Measurements from ENCODE around the gene TCHH. TPM values are rescaled to one million over a fixed set of nuclear protein-coding genes. Genes with fewer than 3 reads are reported as not detected.
"Not testable (repeated sequence)": the region's sequence is repeated elsewhere in the genome, so short reads cannot be mapped to it uniquely, and the experiment has no call there.

The TCHH gene
- total and polyA plus RNA-seq, 11 donors = 0.01 to 0.05 (median 0.05) TPM; not detected in 8

GRCh38 chr1:152148051-152148450, 32.8 kb upstream of the TCHH start:
- no peak overlapping the region for H3K27ac ChIP-seq
- H3K36me3 ChIP-seq = no peaks in the 10 kb centered on the region
- WGBS, 4 donors = 58 to 74% (median 63%) methylated on average over 2 to 3 of the region's 3 CpGs
- H3K4me1 ChIP-seq = no peaks in the 10 kb centered on the region
- intact Hi-C loops (cut with DNase I) = loop anchor here in 1 of 10 donors (5.0 kb wide), 1 partner anchor 34 kb away; no protein-coding TSS in a partner anchor
- TF ChIP-seq CTCF (IDR thresholded peaks at IDR 0.05) (no peak), POLR2A (IDR thresholded peaks at IDR 0.05) (no peak)
- no peaks in the 10 kb centered on the region for H3K27me3 ChIP-seq
- DNase-seq = no peak
- no peak for ATAC-seq
- no peak overlapping the region for H3K4me3 ChIP-seq
- peaks cover 0 to 22% (median 14%) of the 10 kb centered on the region in 12 donors for H3K9me3 ChIP-seq

- WGBS, 4 donors = 72 to 80% (median 75%) methylated on average over 4 of the region's 4 CpGs
- H3K36me3 ChIP-seq = no peaks in the 10 kb centered on the region
- H3K27ac ChIP-seq = peak overlapping the region in 1 of 12 donors; percentile 32
- no peaks in the 10 kb centered on the region for H3K4me1 ChIP-seq
- ATAC-seq (no peak), DNase-seq (no peak)
- intact Hi-C loops (cut with DNase I) = loop anchor here in 1 of 10 donors (5.0 kb wide), 1 partner anchor 37 kb away; no protein-coding TSS in a partner anchor
- peaks cover 0 to 22% (median 14%) of the 10 kb centered on the region in 12 donors for H3K9me3 ChIP-seq
- H3K4me3 ChIP-seq = no peak overlapping the region
- peaks cover 0 to 15% (median 2%) of the 10 kb centered on the region in 9 donors for H3K27me3 ChIP-seq
- TF ChIP-seq CTCF (IDR thresholded peaks at IDR 0.05) = no peak
- no peak for TF ChIP-seq POLR2A (IDR thresholded peaks at IDR 0.05)
Observed at GRCh38 chr1:152145769-152146168, 30.5 kb upstream of the TCHH start.

GRCh38 chr1:152144674-152145183, 29.5 kb upstream of the TCHH start:
- WGBS, 4 donors = 87 to 91% (median 90%) methylated on average over 12 to 25 of the region's 25 CpGs
- H3K4me1 ChIP-seq, H3K36me3 ChIP-seq, ATAC-seq, DNase-seq, H3K27ac ChIP-seq, H3K4me3 ChIP-seq: not testable (repeated sequence)
- intact Hi-C loops (cut with DNase I) = loop anchor here in 6 of 10 donors (5.0 kb wide), 5 partner anchors 38 to 318 kb away; no protein-coding TSS in a partner anchor
- Histone ChIP-seq H3K27me3 (peaks cover 0 to 25% (median 7%) of the 10 kb centered on the region in 9 donors), H3K9me3 (peaks cover 0 to 22% (median 14%) of the 10 kb centered on the region in 12 donors)

GRCh38 chr1:152143150-152143887, 28.1 kb upstream of the TCHH start:
- intact Hi-C loops (cut with DNase I) = loop anchor here in 7 of 10 donors (1.0 to 5.0 kb wide), 6 partner anchors 41 to 319 kb away; no protein-coding TSS in a partner anchor

More at GRCh38 chr1:152143150-152143887, 28.1 kb upstream of the TCHH start:
- Histone ChIP-seq H3K4me3 (no peak overlapping the region), H3K4me1 (no peaks in the 10 kb centered on the region), H3K9me3 (peaks cover 0 to 11% (median 9%) of the 10 kb centered on the region in 12 donors), H3K27ac (no peak overlapping the region), H3K27me3 (peaks cover 0 to 29% (median 7%) of the 10 kb centered on the region in 9 donors), H3K36me3 (no peaks in the 10 kb centered on the region)
- 52 to 69% (median 56%) methylated on average over 2 of the region's 2 CpGs for WGBS, 4 donors
- ATAC-seq (no peak), DNase-seq (no peak)
- TF ChIP-seq CTCF (IDR thresholded peaks at IDR 0.05) (no peak), POLR2A (IDR thresholded peaks at IDR 0.05) (no peak)
